Endothelial cell of umbilical vein (primary cell): ENCODE measurements around the gene CITED2. TPM values are rescaled to one million over a fixed set of nuclear protein-coding genes. Genes with fewer than 3 reads are reported as not detected.

Source experiments
- Bru-seq: library from RNA; stranded (reverse); fragments of 400-500 nt; gene quantifications from one replicate; lab custom pipeline; 2021; lab: Mats Ljungman, UMichigan
- BruChase-seq, 2 experiments: library from RNA; stranded (reverse); fragments of 400-500 nt; gene quantifications; one replicate each; lab custom pipeline; 2021; lab: Mats Ljungman, UMichigan
- BruUV-seq: library from RNA; stranded (reverse); fragments of 400-500 nt; replicated peaks from 2 replicates; lab custom pipeline; 2021; lab: Mats Ljungman, UMichigan
- CTCF ChIA-PET: fragments of 300-600, 350-600 bp; sonication (Branson Sonifier 250); formaldehyde crosslinking; loops from one replicate; lab custom pipeline; 2021; ENCODE audit warnings: antibody characterized with exemption, inconsistent platforms; lab: Charles Lee
- POLR2A ChIA-PET: fragments of 300-600, 350-600 bp; sonication (Branson Sonifier 250); formaldehyde crosslinking; loops from one replicate; lab custom pipeline; 2021; ENCODE audit warnings: antibody characterized with exemption, inconsistent platforms; lab: Charles Lee
- DNase-seq: peaks from one replicate; pipeline ENCODE4 v3.0.0-alpha.2; 2011; ENCODE audit warnings: low read depth, low spot score
- FAIRE-seq: peaks from 2 replicates; lab custom pipeline; 2011; peaks lifted over from hg19 to GRCh38; lab: Jason Lieb, UNC
- H2AFZ ChIP-seq: 2 replicates; pipeline ENCODE4 v1.6.0; 2012; ENCODE audit warnings: low read depth, low read length, control low read depth, inconsistent platforms
- H3K27ac ChIP-seq: 2 replicates; pipeline ENCODE4 v1.5.1; 2011; ENCODE audit warnings: low read depth, mild to moderate bottlenecking, control low read depth, low read length, moderate library complexity; ENCODE audit not compliant: insufficient read depth
- H3K27me3 ChIP-seq, 2 experiments: 2 replicates each; pipeline versions ENCODE4 v1.6.0 to v1.6.1; 2011; ENCODE audit warnings: low read length in 2 of 2, mixed read lengths in 1 of 2; ENCODE audit not compliant: control insufficient read depth in 2 of 2, insufficient read depth in 2 of 2
- H3K36me3 ChIP-seq, 2 experiments: 2 replicates in 1 of 2; 3 replicates in 1 of 2; pipeline ENCODE4 v1.5.1; 2011; ENCODE audit warnings: low read length in 2 of 2, mild to moderate bottlenecking in 1 of 2, moderate library complexity in 1 of 2; ENCODE audit not compliant: control insufficient read depth in 2 of 2, insufficient read depth in 2 of 2; ENCODE audit errors: extremely low read depth in 1 of 2
- H3K4me1 ChIP-seq: 3 replicates; pipeline ENCODE4 v1.5.1; 2011; ENCODE audit warnings: mild to moderate bottlenecking, low read length; ENCODE audit not compliant: control insufficient read depth, insufficient read depth; ENCODE audit errors: extremely low read depth
- H3K4me2 ChIP-seq: 2 replicates; pipeline ENCODE4 v1.6.1; 2011; ENCODE audit warnings: low read length, control low read depth, mixed read lengths; ENCODE audit not compliant: insufficient read depth
- H3K4me3 ChIP-seq, 3 experiments: fragments of 200-600 bp in 1 of 3; sonication (generic), shearing (Covaris generic) in 1 of 3; replicated peaks in 1 of 3; 2 replicates each; pipeline ENCODE4 v1.5.1; 2011 to 2016; ENCODE audit warnings: control low read depth in 3 of 3, low read length in 3 of 3, mild to moderate bottlenecking in 2 of 3, inconsistent platforms in 1 of 3, low read depth in 1 of 3, moderate library complexity in 1 of 3; ENCODE audit not compliant: insufficient read depth in 1 of 3
- H3K79me2 ChIP-seq: 2 replicates; pipeline ENCODE4 v1.6.0; 2012; ENCODE audit warnings: low read length, inconsistent platforms; ENCODE audit not compliant: control insufficient read depth, insufficient read depth
- H3K9ac ChIP-seq: replicated peaks from 2 replicates; pipeline ENCODE3; 2011; ENCODE audit warnings: low read length, control low read depth; ENCODE audit not compliant: insufficient read depth; ENCODE audit errors: extremely low read depth
- H3K9me1 ChIP-seq: replicated peaks from 3 replicates; pipeline ENCODE4 v1.6.0; 2011; ENCODE audit warnings: mild to moderate bottlenecking, low read length; ENCODE audit not compliant: control insufficient read depth, insufficient read depth; ENCODE audit errors: extremely low read depth
- H3K9me3 ChIP-seq: replicated peaks from 2 replicates; pipeline ENCODE4 v1.5.1; 2012; ENCODE audit warnings: low read length, inconsistent platforms; ENCODE audit not compliant: control insufficient read depth, insufficient read depth
- H4K20me1 ChIP-seq: replicated peaks from 2 replicates; pipeline ENCODE3; 2011; ENCODE audit warnings: mild to moderate bottlenecking, low read length; ENCODE audit not compliant: control insufficient read depth, insufficient read depth; ENCODE audit errors: extremely low read depth
- GATA2 ChIP-seq: IDR thresholded peaks from 2 replicates; pipeline ENCODE4 v1.7.0; 2011; ENCODE audit warnings: low read depth, mild to moderate bottlenecking, moderate library complexity, mixed read lengths, low read length; ENCODE audit not compliant: insufficient read length, insufficient read depth
- MYC ChIP-seq: IDR thresholded peaks from one replicate; pipeline ENCODE4 v1.6.1; 2011; ENCODE audit warnings: mild to moderate bottlenecking, low read depth, low read length
- POLR2A ChIP-seq: IDR thresholded peaks from 2 replicates; pipeline ENCODE4 v1.6.1; 2012; ENCODE audit warnings: low read depth, mild to moderate bottlenecking, control low read depth, low read length
- POLR2AphosphoS5 ChIP-seq: IDR thresholded peaks from 2 replicates; pipeline ENCODE4 v1.6.1; 2012; ENCODE audit warnings: low read depth, mild to moderate bottlenecking, control low read depth, low read length, moderate library complexity; ENCODE audit not compliant: insufficient read depth
- dilution Hi-C: fragments of 300-500 bp; cut with MboI; formaldehyde crosslinking; loops from one replicate; pipeline ENCODE4 v1.15.0; 2019; ENCODE audit warnings: low sequenced_read_pairs; ENCODE audit not compliant: extremely low pct_ligation_motif_present
- intact Hi-C: fragments of 100-400 bp; cut with micrococcal nuclease; formaldehyde crosslinking; loops from one replicate; pipeline ENCODE4 v1.10.0; 2022
- long read RNA-seq: library from polyadenylated mRNA; stranded (forward); transcript quantifications from one replicate; pipeline ENCODE4 v2.0.0, GENCODE V29; 2021
- polyA minus RNA-seq, 3 experiments: library from RNA; depleted of rRNA, polyadenylated mRNA; stranded (reverse); fragments of >200 nt; gene quantifications; 1 replicate in 1 of 3; 2 replicates in 2 of 3; pipeline ENCODE4 v1.2.3, GENCODE V29; 2011
- polyA plus RNA-seq, 4 experiments: library from polyadenylated mRNA; depleted of rRNA in 3 of 4; stranded (reverse) in 3 of 4; unstranded in 1 of 4; fragments of >200 nt; gene quantifications; 2 replicates each; pipeline versions ENCODE4 v1.2.1 to v1.2.3, GENCODE V29; 2011 to 2012; ENCODE audit warnings: missing spikeins in 1 of 4
- total RNA-seq: library from RNA; stranded (reverse); gene quantifications from 2 replicates; pipeline ENCODE4 v1.2.3, GENCODE V29; 2021

CITED2 gene
- 81.1 and 82.3 TPM in 2 replicates for total RNA-seq
- 85.7 and 155 TPM in 2 replicates for polyA plus RNA-seq
- polyA plus RNA-seq (2011; cell fraction: cytosol; rRNA removed): 43.6 and 59.9 TPM in 2 replicates
- polyA plus RNA-seq (2011; cell fraction: nucleus; rRNA removed): 49.1 and 61.5 TPM in 2 replicates
- polyA plus RNA-seq (2012): 104 and 193 TPM in 2 replicates
- 25.1 and 36.8 TPM in 2 replicates for polyA minus RNA-seq
- polyA minus RNA-seq (2011; cell fraction: cytosol; rRNA and poly(A)+ RNA removed): 30.2 TPM
- polyA minus RNA-seq (2011; cell fraction: nucleus; rRNA and poly(A)+ RNA removed): 25.8 and 50.1 TPM in 2 replicates
- Bru-seq, nascent RNA: percentile 98 among the genes with signal in this experiment
- percentile 65 among the genes with signal in this experiment for BruChase-seq, experiment 1, labeled RNA remaining after a 6-hour chase
- percentile 96 among the genes with signal in this experiment for BruChase-seq, experiment 2, labeled RNA remaining after a 2-hour chase
- long read RNA-seq, transcript CITED2-201 (2 exons, 2,354 nt): major isoform, 31 of 37 reads
- long read RNA-seq, partial matches to known transcripts: 0 of 37 reads
- long read RNA-seq, other reads (novel, unspliced or antisense): 6 of 37 reads

GRCh38 chr6:139374357-139375225, at the start of gene CITED2:
TSS of gene CITED2 (minus strand) at chr6:139374648. CDS start at chr6:139373944, 704 bp downstream.
- H3K9me3 ChIP-seq: no peaks in the 10 kb centered on the region
- H3K36me3 ChIP-seq: no peaks in the 10 kb centered on the region
- H2AFZ ChIP-seq: peak within 1 kb of the TSS; percentile 93
- ChIA-PET CTCF (interaction anchor here (0.8 to 3.0 kb wide), 19 partner anchors 9 to 1547 kb away, joined by 3 to 20 read pairs (median 4); no protein-coding TSS in a partner anchor), POLR2A (interaction anchor here (0.6 to 4.2 kb wide), 27 partner anchors 24 to 1399 kb away, joined by 3 to 29 read pairs (median 4); no protein-coding TSS in a partner anchor)
- peak within 1 kb of the TSS; percentile 62 to 97 (median 79) for H3K4me3 ChIP-seq
- dilution Hi-C loops: no loop called here
- peak within 1 kb of the TSS; percentile 92 for H3K4me2 ChIP-seq
- no peaks in the 10 kb centered on the region for H3K9me1 ChIP-seq
- H3K27me3 ChIP-seq: no peaks in the 10 kb centered on the region
- FAIRE-seq (peak; percentile 84), DNase-seq (peak; percentile 93)
- intact Hi-C loops: loop anchor here (1.0 to 10.0 kb wide), 20 partner anchors 28 to 1950 kb away; no protein-coding TSS in a partner anchor
- TSS peak; percentile 71 for BruUV-seq
- peaks cover 33% of the 10 kb centered on the region for H3K79me2 ChIP-seq
- H3K9ac ChIP-seq: peak within 1 kb of the TSS; percentile 95
- H3K27ac ChIP-seq: peak within 1 kb of the TSS; percentile 89
- H4K20me1 ChIP-seq: no peaks in the 10 kb centered on the region
- TF ChIP-seq MYC: peak; percentile 34
- TF ChIP-seq POLR2AphosphoS5: peak; percentile 99
- peak; percentile 99 for TF ChIP-seq POLR2A
- TF ChIP-seq GATA2: no peak
- peaks cover 32% of the 10 kb centered on the region for H3K4me1 ChIP-seq
